Activated CD8-positive, alpha-beta memory T cell treated with anti-CD3 and anti-CD28 coated beads for 24 hours (primary cell): Measurements from ENCODE around the gene VEPH1.

Experiments used
- DNase-seq: peaks from one replicate; pipeline ENCODE4 v3.0.0-alpha.2; 2020

The VEPH1 gene

DNA sequence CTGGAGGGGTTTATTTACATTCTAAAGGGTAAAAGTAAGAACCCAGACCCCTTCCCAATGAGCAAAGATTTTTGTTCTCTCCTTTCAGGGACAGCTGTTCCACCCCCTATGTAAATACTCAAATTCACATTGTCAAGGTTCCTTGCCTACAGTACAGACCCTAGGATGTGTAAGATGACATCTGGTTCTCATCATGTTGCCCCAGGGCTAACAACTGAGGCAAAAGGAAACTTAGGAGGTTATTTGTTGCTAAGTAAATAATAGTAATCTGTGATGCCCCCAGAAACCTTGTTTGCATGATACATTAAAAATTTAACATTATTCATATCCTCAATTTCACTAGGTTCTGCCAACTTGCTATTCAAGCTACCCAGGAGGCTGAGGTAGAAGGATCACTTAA lies 208.3 kb downstream of the VEPH1 start:
- no peak for DNase-seq

DNA sequence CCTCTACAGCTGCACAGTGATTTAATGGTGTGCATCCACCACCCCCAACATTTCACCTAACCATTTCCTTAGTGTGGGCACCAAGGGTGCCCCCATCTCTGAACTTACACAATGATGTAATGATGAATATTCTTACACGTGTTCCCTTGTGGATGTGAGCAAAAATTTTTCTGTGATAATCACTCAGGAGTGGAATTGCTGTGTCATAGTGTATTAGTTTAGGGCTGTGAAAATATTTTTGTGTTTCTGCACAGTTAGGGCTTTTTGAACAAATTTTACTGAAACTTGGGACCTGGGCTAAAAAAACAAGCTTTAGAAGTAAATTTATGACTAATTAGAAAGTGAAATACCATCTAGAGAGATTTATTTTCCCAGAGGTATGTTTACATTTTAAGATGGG lies 208.7 kb downstream of the VEPH1 start:
- no peak for DNase-seq

DNA sequence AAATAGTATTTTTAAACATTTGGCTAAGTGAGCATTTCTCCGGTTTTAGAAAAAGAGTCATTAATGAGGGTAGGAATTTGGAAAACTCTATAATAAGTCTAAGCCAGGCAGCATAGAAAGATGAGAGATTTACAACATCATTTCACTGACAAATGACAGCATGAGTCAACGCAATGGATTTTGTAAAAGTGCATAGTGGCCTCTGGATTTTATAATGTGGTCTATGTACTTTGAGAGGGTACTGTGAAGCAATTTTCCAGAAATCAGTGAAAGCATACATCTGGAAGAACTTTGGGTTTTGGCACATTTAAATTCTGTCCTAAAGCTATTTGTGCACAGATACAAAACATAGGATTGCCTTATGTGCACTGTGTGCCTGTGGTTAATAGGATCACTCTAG lies 212.4 kb downstream of the VEPH1 start:
- DNase-seq: no peak

DNA sequence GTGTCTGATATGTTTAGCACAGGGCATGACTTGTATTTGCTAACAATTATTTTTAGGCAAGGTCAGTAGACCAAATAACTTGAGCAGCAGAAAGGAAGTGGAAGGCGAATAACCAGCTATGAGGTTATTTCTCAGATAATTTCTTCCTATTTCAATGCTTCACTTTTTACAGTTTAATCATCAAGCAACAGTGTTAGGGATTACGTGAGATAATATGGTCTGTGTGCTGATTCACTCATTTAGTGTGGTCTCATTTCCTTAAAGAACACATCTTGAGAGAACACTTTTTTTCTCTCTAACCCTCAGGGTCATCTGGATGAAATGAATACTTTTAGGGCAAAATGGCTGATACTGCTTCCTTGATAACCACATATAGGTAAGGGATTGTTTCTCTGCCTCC lies 217.2 kb downstream of the VEPH1 start:
- DNase-seq: no peak

DNA sequence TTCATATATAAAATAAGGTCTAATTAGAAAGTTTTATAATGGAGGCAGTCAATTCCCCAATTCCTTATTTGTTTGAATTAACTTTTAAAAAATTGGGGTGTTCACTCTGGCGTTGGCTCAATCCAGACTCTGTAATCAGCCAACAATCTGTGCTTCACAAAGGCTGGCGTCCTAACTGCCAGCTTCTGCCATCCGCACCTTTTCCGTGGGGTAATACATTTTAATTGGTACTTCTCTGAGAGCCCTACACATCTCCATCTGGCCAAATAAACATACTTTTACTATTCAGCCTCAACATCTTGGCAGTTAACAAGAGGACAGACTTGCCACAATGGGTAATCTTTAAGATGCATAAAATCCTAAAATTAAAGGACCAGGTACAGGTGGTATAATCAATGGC lies 218.1 kb downstream of the VEPH1 start:
- DNase-seq: no peak

DNA sequence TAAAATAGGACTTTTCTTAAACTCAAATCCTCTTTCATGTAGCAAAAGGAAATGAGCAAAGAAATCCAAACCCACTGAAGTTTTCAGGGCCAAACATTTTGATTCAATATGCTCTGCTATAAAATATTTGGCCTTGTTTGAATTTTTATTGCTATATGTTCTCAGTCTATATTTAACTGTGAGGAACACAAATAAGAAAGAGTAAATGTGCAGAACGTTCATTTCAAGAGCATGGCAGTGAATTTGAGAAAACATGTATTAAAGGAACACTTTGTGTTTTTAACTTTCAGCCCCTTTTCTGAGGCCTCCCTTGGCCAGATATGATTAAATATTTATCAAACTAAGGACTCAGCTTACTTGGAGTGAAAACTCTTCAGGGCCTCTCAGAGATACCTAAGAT lies 218.5 kb downstream of the VEPH1 start:
- no peak for DNase-seq

DNA sequence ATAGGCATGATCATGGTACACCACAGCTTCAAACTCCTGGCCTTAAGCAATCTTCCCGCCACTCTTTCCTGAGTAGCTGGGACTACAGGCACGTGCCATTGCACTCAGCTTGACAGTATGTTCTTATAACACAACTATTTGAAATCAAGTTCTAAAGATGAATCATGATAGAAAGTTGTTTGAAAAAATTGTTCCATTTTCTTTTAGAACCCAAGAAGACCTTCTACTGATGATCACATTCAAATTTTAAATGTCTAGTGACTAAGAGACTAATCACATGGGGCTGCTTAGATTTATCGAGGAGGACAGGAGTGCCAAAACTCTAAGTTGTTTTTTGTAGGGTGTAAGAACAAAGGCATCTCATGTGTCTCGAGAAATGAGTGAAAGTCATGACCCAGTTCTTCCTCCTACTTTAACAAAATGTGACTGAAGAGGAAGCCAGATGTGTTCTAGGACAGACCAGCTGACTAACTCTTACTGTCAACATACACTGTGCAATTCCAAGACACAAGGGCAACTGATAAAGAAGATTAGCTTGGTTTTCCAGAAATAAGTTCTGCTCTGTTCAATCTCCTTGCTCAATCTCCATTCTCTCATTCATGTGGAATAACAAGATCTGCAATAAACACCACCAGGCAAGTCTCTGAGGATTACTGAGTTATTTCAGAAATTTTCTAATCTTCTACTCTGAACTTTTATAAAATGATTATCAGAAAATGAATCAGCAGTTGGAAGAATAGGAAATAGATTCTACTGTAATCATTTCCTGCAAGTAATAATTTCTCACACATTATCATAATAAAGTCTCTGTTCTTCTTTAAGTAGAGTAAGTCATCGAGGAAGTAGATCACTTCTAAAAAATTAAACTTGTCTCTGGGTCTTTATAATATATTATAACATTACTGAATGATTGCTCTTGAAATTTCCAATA lies 220.7 kb downstream of the VEPH1 start:
- no peak for DNase-seq

DNA sequence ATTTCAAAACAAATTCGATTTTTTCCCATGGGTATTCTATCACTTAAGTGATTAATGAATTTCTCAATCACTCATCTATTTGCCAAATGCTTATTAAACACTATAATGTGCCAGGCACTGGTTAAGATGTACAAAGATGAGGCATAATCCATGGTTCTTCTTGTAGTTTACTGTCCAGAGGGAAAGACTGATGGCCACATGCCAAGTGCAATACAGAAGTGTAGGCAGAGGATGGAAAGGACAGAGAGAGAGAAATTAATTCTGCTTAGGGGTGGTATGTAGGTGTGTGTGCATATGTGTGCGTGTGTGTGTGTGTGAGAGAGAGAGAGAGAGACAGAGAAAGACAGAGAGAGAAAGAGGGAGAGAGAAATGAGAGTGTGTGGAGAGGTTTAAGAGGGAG lies 222.4 kb downstream of the VEPH1 start:
- DNase-seq: no peak

DNA sequence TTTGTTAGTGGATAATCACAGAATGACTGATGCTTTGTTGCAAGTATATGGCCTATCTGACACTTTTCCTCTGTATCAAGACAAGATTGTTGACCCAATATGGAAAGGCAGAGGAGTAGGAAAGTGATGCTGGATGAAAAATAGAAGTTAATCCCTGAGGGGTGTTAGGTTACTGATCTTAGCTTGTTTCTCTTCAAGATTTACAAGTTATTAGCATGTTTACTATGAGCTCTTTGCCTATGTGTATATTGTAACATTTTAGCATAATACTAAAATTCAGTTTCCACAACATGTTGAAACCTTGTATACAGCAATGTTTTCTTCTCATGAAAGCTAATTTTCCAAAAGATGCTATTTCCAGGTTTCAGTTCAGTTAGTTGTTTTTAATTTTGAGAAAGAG lies 222.9 kb downstream of the VEPH1 start:
- DNase-seq: no peak

DNA sequence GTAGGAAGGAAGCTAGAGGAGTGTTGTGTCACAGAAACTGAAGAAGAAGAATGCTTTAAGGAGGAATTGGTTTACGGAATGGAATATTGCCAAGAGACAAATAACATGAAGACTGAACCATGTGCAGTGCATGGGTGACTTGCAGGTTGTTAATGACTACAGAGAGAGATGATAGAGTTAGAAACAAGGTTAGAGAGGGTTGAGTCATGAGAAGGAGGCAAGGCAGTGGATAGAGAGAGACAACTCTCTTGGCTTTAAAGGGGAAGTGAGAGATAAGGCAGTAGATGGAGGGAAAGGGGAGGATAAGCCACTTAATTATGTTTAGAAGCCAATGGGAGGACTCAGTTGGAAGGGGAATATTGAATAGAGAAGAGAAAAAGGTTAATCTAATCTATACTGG lies 224.0 kb downstream of the VEPH1 start:
- no peak for DNase-seq

DNA sequence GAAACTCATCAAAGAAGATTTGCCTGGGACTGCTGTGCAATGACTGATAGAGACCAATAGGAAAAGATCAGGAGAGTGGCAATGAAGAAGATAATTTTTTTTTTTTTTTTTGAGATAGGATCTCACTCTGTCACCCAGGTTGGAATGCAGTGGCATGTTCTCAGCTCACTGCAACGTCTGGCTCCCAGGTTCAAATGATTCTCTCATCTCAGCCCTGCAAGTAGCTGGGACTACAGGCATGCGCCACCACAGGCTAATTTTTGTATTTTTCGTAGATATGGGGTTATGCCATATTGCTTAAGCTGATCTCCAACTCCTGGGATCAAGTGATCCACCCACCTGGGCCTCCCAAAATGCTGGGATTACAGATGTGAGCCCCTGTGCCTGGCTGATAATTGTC lies 226.4 kb downstream of the VEPH1 start:
- no peak for DNase-seq

DNA sequence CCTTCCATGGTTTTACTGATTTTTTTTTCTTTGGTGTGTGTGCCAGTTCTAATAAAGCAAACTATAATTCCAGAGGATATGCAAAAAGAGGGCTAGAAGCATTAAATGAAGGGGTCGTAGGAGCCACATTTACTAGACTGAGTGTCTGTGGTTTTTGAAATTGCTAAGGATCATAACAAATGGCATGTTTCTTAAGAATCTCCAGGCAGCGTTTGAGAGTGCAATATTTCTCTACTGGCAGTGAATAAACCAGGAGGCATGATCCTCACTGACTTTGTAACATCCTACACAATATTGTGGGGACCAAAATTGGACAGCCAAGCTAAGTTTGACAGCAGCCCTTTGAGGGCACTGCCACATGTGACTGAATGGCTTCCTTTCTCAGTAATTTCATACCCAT lies 227.4 kb downstream of the VEPH1 start:
- DNase-seq: no peak

DNA sequence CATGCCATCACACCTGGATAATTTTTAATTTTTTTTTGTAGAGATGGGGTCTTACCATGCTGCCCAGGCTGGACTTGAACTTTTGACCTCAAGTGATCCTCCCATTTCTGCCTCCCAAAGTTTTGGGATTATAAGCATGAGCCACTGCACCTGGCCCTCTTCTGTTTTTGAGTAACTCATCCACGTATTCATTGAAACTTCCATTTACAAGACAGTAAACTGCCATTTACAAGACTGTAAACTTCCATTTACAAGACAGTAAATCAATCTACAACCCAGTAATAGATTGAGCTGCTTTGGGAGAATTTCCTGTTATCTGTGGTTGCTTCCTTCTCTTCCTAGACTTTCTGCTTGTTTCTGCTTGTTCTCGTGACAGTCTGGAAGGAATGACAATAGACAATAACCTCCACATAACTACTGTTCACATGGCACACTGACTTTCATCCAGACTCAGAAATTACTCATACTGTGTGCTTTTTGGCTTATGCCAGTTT lies 228.5 kb downstream of the VEPH1 start:
- DNase-seq: no peak

DNA sequence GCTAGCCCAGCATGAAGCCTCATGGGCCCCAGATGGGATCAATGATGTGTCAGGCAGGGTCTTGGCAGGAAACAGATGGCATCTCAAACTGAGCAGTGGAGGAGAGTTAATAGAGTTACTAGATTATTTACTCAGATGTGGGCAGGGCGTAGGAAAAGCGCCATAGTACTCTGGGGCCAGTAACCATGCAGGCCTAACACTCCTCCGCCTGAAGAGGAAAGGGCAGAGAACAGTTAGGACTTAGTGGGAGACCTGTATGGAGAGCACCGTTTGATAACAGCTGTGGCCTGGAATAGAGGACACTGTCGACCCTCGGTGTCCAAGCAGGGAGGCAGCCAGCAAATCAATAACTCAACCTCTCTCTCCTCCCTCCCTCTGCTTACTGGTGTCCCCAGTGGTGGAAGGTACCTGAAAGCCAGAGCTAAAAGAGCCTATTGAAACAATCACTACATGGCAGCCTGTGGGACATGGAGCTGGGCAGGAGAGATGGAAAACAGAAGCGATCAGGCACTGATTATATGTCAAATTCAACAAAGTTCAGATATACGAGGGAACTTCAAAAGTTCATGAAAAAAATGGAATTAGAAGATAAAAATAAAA lies 231.8 kb downstream of the VEPH1 start:
- no peak for DNase-seq

DNA sequence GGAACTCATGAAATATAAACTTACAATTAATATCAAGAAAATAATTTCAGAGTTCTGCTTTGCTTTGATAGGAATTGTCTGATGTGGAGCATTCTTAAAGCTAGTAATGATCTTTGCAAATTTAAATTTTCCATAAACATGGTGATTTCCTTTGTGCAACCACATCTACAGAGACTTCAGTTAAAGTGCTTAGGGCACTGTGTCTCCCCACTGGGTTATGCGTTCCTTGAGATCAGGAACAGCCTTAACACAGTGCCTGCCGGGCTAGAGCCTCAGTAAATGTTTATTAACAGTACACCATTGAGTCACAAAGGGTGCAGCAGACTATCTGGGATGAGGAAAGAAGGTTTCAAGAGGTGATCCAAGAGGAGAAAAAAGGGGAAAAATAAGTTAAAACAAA lies 235.2 kb downstream of the VEPH1 start:
- DNase-seq: no peak

DNA sequence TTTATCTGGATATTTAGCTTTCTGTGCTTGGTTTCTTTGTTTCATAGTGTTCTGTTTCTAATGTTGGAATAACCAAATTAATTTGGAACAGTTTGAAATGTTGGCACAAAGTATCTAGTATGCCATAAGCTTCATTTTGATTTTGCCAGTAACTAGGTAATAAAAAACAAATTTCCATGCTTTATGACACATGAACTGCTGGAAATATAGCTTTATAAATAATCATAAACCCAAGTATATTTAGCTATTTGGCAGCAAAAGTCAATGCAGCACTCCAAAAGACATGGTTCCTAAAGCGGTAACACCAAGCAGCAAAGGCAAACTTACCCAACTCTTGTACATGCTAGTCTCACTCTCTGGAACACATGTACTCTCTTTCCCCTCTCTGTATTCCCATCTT lies 237.3 kb downstream of the VEPH1 start:
- no peak for DNase-seq

DNA sequence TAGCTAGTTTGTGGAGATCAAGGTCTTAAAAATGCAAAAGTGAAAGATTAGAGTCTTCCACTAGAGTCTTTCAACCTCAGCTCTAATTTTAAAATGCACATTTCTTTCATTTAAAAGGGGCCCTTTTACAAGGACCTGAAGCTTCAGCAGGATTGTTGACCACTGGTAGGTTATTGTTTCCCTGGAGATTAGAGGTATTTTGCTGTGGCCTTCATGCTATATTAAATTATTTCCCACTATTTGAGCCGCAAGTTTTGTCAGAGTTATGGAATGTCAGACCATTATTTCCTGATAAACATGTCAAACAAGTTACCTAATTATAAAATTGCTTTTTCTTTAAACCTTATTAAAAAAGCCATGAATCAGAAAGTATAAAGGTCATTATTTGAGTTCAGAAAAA lies 240.2 kb downstream of the VEPH1 start:
- DNase-seq: no peak

DNA sequence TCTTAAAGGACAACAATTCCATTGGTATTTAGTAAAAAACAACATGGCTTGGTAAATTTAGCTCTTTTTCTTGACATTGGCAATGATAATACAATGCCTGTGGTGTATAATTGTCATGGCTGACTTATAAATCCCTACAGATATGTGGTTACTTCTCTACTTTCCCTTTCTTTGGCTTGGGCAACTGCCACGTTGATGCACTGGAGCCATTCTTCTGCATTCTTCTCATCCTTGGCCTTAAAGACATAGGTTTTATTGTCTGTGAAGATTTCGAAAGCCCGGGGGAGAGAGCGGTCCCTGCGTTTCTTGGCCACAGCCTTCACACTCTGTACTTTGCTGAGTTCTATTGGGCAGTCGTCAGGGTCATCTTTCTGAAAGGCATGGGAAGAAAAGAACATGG lies 242.2 kb downstream of the VEPH1 start:
- DNase-seq: no peak

DNA sequence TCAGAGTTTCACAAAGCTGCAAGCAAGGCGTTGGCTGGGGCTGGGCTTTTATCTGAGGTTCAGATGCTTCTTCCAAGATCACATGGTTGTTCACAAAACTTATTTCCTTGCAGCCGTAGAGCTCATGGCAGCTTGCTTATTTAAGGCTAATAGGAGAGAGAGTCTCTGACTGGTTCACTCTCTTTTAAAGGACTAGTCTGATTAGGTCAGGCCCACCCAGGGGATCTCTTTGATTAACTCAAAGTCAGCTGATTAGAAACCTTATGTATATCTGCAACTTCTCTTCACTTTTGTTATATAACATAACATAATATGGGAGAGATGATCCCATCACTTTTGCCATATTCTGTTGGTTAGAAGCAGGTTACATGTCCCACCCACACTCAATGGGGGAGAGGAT lies 243.4 kb downstream of the VEPH1 start:
- no peak for DNase-seq

DNA sequence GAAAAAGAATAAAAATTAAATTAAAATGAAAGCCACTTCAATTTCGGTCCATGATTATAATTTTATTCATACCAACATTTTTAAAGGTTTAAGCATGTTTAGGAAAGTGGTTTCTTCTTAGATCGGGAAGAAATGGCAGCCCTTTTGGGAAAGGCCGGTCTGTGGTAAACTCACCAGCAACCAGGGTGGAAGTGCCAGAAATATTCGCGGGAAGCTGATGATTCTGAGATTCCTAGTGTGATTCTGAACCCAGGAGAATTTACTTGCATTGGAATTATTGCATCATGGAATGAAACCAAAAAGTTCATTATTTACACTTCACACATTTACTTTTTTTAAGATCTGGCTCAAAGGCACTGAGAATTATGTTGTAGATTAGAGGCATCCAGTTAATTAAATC lies 246.1 kb downstream of the VEPH1 start:
- DNase-seq: no peak

DNA sequence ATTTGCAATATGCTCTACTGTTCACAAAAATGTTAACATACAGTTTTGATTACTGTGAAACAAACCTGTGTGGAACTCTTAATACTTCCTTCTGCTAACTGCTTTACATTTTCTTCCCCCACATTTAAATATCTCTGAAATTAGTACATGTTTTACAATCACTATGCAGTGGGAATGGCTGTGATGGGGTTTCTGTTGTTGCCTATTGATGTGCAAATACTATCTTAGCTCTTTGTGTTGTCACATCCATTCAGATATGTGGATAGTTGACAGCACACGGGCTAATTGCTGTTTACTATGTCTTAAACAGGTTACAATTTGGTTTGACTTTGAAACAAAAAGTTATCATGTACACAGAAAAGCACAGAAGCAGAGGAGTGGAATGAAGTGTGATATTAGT lies 247.4 kb downstream of the VEPH1 start:
- no peak for DNase-seq

DNA sequence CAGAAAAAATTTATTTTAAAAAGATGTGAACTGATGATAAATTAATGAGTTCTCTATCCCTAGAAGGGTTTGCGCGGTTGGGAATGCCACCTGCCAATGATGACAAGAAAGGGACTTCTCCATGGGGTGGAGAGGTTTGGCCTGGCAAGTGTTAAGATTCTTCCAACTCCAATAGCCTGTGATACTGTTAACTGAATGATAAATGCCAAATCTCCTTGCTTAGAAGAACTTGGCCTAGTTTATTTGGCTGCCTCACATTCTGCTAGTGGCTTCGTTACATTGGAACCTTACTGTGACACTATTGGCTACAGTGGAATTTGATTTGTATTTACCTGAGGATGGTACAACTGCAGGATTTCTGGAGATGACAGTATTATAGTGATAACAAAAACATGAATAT lies 251.5 kb downstream of the VEPH1 start:
- no peak for DNase-seq

DNA sequence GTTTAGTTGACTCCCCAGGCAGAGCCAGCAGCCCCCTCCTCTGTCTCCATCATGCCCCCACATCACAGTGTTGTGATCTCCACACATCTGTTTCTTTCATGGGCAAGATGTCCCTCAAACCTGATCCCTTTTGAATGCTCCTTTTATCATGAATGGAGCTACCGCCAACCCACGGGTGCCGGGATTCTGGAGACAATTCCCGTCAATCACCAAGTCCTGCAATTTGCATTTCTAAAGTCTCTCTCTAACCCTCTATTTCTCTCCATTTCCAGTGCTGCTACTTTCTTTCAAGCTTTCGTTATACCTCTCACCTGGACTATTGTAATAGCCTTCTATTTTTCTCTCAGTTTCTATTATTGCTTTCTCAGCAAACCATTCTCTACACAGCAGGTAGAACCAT lies 253.6 kb downstream of the VEPH1 start:
- no peak for DNase-seq

DNA sequence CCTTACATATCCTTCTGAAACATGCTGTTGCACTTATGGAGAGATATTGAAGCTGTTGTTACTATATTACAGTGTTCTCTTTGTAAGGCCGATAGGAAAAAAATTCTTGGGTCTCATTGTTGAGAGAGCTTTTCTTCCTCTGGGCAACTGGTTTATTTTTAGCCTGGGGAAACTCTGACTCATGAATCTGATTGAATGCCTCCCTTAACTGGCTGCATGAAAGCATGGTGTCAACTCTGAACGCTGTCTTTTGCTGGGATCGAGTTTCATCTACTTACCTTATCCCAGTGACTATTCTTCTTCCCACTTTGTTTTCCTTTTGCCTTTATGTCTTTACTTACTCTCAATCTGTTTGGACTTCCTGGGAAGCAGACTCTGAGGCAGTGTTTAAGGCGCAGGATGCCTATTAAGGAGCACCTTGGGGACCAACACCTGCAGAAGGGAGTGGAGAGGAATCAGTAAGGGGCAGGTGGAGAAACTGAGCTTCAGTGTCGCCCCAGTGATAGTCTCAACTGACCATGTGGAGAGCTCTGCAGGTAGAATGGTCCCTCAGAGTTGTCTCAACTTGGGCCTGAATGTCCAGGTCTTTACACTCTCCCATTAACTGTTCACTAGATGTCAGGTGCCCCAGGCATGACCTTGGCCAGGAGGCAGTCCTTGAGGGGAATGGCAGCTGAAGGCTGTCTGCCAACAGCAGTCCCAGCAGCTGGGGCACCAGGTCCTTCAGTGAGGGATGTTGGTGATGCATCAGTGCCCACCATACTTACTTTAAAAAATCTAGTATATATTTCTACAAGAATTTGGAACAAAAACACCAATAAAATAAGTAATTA lies 254.4 kb downstream of the VEPH1 start:
- no peak for DNase-seq
